ENCODE results near the gene PRDX2. TPM values are rescaled to one million over a fixed set of nuclear protein-coding genes. Genes with fewer than 3 reads are reported as not detected.
"Not testable (repeated sequence)": the region's sequence is repeated elsewhere in the genome, so short reads cannot be mapped to it uniquely, and the experiment has no call there.

Gene PRDX2
- total RNA-seq, 1 donor from 2014 or later, result 282 TPM

DNA sequence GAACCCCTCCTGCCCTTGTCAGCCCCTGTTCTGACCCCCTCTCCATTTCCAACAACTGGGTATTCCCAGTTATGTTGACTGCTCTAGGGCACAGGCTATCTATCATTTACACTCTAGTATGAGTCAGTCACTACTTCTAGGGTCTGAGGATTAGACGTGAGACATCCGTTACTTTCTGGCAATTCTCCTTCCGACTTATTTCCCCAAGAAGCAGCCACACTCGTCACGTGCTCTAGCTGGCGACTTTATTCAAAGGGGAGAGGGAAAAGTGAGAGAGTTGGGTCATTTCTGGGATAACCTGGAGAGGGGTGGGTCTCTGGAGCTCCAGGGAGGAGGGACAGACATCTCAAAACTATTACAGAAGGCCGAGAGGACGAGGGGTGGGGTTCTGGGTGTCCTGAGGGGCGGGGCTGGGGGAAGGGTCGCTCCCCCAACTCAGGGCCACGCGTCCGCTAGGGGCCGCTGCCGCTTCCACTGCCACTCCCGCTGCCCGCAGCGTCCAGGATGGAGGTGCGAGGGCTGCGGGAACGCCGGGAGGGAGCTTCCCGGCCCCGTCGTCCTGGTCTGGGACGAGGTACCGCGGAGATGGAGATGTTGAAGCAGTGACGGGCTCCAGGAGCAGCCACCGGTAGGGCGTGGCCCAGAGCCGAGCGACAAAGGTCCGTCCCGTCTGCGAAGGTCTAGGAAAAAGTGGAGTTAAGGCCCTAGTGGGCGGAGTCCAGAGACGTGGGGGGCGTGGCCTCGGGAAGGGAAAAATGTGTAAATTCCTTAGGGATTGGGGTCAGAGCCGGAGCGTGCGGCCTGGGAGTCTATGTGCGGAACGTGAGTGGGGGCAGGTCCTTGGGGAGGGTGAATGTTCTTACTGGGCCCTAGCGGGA is 23.9 kb upstream of the PRDX2 start:
- intact Hi-C loops (cut with micrococcal nuclease), result no loop called here

GRCh38 chr19:12821761-12822160 is 20.2 kb upstream of the PRDX2 start:
- intact Hi-C loops (cut with micrococcal nuclease), result no loop called here

DNA sequence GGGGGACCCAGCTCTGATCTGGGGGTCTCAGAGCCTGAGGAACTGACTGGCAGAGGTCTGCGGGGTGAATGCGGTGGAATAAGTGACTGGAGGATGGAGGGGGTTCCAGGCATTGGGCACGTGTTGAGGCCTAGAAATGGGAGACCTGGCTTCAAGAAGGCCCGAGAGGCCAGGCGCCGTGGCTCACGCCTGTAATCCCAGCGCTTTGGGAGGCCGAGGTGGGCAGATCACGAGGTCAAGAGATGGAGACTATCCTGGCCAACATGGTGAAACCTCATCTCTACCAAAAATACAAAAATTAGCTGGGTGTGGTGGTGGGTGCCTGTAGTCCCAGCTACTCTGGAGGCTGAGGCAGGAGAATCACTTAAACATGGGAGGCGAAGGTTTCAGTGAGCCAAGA is 16.2 kb upstream of the PRDX2 start:
- intact Hi-C loops (cut with micrococcal nuclease), result not testable (repeated sequence)

GRCh38 chr19:12817188-12817587 is 15.6 kb upstream of the PRDX2 start:
- intact Hi-C loops (cut with micrococcal nuclease), result not testable (repeated sequence)

DNA sequence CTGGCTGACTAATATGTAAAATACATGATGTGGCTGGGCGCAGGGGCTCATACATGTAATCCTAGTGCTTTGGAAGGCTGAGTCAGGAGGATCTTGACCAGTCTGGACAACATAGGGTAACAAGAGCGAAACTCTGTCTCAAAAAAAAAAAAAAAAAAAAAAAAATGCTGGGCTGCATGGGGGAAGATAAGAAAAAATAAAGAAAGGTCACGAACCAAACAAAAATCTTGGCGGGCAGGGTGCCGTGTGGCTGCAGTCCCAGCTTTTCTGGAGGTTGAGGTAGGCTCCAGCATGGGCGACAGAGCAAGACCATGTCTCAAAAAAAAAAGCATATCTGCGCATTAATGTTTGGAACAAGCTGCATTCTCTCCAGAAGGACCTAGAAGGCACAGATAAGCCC is 13.5 kb upstream of the PRDX2 start:
- intact Hi-C loops (cut with micrococcal nuclease), result no loop called here

DNA sequence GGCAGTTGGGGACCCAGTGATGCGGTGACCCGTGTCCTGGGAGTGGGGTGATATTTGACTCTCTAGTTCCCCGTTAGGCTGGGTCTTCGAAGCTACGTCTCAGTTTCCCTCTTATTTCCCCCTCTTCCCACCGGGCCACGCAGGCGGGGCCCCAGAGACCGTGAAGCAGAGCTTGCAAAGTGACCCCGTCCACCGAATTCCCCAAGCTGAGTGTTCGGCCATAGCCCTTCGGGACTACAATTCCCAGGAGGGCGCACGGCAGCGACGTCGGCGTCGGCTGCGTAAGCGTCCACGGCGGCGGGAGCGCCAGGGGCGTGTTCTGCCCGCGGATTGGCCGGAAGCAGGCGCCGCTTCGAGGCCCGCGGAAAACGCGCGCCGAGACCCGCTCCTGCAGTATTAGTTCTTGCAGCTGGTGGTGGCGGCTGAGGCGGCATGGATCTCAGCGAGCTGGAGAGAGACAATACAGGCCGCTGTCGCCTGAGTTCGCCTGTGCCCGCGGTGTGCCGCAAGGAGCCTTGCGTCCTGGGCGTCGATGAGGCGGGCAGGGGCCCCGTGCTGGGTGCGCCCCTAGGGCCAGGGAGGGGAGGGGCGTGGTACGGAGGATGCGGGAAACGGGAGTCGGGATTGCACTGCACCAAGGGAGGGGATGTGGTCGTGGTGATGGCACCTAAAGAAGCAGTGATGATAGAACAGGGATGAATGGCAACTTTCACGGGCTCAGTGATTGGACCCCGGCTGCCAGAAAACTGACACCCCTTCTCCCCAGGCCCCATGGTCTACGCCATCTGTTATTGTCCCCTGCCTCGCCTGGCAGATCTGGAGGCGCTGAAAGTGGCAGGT is 4.9 kb upstream of the PRDX2 start, which contains the start of gene RNASEH2A:
RNASEH2A (plus strand) TSS at position 343 of the 840 bp plus-strand sequence; CDS start at position 433, 90 bp downstream.
- intact Hi-C loops (cut with micrococcal nuclease), result no loop called here

DNA sequence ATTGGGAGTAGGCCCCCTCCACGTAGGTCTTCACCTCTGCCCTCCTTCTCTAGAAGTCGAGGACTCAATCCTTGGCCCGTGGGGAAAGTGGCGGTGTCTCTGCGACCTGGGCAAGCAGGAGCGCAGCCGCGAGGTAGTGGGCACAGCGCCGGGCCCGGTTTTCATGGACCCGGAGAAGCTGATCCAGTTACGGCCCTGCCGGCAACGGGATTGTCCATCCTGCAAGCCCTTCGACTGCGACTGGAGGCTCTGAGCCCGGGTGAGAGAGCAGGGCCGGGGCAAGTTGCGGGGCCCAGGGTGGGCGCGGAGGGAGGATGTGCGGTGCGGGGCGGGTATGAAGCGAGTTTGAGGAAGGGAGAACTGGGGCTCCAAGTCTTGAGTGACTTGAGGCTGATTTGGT is 2.5 kb upstream of the PRDX2 start:
- intact Hi-C loops (cut with micrococcal nuclease), result no loop called here

- intact Hi-C loops (cut with micrococcal nuclease), result no loop called here
These were observed 887 bp upstream of the PRDX2 start for GRCh38 chr19:12802267-12803106.

DNA sequence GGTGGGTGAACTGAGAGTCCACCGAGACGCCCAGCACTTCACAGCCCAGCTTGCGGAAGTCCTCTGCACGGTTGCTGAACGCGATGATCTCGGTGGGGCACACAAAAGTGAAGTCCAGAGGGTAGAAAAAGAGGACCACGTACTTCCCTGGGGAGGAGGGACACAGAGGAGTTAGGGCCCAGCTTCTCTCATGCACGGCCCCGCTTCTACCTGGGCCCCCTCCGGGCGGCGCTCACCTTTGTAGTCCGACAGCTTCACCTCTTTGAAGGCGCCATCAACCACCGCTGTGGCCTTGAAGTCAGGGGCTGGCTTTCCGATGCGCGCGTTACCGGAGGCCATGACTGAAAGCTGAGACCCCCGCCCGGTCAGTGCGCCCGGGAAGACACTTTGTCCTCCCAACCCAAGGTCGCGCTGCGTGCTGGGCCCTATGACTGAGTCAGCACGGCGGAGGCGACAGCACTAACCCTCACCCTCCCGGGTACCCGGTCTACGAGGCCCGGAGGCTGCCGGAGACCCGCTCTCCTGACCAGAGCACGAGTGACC is 606 bp downstream of the PRDX2 start:
- intact Hi-C loops (cut with micrococcal nuclease), result no loop called here

DNA sequence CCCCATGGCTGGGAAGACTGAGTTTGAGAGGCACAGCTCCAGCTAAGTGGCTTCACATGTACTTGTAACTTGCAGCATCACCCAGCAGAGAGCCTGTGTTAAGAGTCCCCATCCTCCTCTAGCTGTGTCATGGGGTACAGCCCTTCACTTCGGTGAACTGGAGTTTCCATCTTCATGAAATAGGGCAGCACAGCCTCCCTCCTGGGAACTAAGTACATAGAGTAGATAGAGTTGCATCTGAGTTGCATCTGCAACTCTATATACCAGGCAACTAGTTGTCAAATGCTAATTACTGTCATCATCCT is 1.2 kb downstream of the PRDX2 start:
- intact Hi-C loops (cut with micrococcal nuclease), result no loop called here

DNA sequence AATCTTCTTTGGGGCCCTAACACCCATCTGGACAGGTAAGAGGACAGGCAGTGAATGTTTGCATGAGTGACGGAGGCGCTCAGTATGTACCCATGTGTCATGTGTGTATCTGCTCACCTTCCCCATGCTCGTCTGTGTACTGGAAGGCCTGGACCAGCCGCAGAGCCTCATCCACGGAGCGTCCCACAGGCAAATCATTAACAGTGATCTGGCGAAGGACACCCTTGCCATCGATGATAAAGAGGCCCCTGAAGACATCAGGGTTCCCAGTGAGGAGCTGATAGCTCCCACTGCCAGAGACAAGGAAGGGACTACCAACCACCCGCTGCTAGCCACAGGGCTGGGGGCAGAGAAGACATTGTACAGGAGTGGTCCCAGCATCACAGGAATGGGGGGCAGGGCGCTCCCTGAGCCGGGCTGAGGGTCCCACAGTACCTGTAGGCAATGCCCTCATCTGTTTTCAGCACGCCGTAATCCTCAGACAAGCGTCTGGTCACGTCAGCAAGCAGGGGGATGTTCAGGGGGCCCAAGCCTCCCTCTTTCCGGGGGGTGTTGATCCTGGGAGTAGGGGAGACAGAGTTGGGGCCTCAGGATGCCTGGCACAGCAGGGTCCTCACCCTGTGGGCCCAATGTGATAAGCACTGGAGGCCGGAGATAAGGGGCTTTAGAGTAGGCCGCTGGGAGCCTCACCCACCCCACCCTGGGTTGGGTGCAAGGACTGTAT is 1.7 kb downstream of the PRDX2 start:
- intact Hi-C loops (cut with micrococcal nuclease), result no loop called here

DNA sequence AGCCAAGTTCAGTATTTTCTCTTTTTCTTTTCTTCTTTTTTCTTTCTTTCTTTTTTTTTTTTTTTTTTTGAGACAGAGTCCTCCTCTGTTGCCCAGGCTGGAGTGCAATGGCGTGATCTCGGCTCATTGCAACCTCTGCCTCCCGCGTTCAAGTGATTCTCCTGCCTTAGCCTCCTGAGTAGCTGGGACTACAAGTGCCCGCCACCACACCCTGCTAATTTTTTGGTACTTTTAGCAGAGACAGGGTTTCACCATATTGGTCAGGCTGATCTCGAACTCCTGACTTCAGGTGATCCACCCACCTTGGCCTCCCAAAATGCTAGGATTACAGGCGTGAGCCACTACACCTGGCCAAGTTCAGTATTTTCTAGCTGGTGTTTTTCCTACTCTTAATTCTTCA is 4.0 kb downstream of the PRDX2 start:
- intact Hi-C loops (cut with micrococcal nuclease), result not testable (repeated sequence)

DNA sequence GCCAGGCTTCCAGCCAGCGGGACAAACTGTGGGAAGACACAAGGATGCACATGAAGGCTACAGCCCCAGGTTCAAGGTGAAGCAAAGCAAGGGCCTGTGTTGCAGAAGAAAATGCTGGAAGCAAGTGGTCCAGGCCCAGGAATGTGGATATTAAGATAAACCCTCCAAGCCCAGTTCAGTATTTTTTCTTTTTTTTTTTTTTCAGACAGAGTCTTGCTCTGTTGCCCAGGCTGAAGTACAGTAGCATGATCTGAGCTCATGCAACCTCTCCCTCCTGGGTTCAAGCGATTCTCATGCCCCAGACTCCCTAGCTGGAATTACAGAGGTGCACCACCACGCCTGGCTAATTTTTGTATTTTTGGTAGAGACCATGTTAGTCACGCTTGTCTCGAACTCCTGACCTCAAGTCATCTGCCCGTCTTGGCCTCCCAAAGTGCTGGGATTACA is 4.4 kb downstream of the PRDX2 start:
- intact Hi-C loops (cut with micrococcal nuclease), result no loop called here

- intact Hi-C loops (cut with micrococcal nuclease), result loop anchor here (1.0 kb wide), 3 partner anchors 19 to 36 kb away; no protein-coding TSS in a partner anchor
These were observed 5.2 kb downstream of the PRDX2 start for GRCh38 chr19:12796146-12797071.

DNA sequence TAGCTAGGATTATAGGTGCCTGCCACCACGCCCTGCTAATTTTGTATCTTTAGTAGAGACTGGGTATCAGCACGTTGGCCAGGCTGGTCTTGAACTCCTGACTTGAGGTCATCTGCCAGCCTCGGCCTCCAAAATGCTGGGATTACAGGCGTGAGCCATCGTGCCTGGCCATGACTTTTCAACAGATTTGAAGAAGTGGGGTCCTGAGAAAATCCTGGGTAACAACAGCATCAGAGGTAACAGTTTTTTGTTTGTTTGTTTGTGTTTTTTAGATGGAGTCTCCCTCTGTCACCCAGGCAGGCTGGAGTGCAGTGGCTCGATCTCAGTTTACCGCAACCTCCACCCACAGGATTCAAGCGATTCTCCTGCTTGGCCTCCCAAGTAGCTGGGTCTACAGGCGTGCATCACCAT is 6.6 kb downstream of the PRDX2 start:
- intact Hi-C loops (cut with micrococcal nuclease), result loop anchor here (5.0 kb wide), 3 partner anchors 113 to 1358 kb away; partner anchors contain the start of genes DHPS, IER2, ODAD3 and PRKCSH

DNA sequence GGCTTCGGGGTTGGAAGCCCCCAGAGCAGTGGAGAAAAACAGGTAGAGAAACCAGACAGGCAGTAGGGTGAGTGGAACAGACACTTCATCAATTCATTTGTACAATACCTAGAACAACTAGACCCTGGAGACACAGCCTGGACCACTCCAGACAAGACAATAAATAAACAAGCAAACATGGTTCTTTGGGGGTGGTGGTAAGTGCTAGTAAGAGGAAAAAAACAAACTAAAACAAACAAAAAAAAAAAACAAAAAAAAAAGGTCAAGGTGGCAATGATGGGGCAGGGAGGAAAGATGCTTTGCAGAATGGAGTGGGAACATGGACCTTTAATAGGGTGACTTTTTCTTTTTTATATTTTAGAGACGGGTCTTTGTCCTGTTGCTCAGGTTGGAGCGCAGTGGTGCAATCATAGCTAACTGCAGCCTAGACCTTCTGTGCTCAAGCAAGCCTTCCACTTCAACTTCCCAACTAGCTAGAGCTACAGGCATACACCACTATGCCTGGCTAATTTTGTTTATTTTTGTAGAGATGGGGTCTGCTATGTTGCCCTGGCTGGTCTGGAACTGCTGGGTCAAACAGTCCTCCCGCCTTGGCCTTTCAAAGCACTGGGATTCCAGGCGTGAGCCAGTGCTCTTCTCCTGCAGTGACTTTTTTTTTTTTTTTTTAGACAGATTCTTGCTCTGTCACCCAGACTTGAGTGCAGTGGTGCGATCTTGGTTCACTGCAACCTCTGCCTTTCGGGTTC is 7.2 kb downstream of the PRDX2 start:
- intact Hi-C loops (cut with micrococcal nuclease), result loop anchor here (5.0 kb wide), 3 partner anchors 112 to 1357 kb away; partner anchors contain the start of genes DHPS, IER2, ODAD3 and PRKCSH

DNA sequence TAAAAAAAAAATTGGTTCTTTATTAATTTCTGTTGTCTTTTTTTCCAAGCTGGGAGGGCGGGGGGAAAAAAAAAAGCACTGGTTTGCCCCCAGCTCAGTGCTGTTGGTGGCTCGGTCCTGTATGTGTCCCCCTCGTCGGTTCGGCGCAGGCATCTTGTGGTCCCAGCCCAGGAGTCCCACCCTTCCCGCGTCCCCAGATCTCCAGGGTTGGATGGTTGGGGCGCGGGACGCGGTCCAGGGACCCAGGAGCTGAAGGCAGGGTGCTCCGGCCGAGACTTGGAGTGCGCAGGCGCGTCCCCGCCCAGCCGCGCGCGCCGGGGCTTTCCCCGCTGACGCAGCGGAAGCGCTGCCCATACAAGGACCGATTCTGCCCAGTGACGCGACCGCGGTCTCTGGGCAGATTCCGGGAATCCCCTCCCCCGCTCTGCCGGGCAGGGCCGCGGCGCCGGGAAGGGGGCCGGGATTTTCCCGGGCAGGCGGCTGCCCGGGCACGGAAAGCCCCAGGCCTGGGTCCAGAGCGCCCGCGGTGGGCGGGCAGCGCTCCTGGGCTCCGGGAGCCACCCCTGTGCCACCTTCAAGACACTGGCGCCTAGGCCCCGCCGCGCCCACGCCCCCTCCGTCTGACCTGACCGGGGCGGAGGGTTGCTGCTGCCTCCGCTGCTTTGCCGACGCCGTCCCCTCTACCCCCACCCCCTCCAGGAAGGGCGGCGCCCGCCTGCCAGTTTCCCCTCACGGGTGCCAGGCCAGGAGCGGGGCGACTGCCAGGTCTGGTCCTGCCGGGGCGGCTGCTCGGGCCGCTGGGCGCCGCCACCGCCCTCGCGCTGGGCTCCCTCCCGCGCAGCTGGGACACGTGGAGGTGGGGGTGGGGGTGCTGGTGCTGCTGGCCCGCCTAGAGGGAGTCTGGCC is 8.1 kb downstream of the PRDX2 start:
- intact Hi-C loops (cut with micrococcal nuclease), result loop anchor here (2.0 to 5.0 kb wide), 4 partner anchors 71 to 1356 kb away; partner anchors contain the start of genes DHPS, IER2, ODAD3 and PRKCSH

Measured in T-helper 2 cell treated with Interferon-gamma antibody and Interleukin-4, amounts not matched to agents 100 ng/mL and 5 ng/mL, for 36 hours (primary cell).